AG09319 (cell line): ENCODE data around the gene TMEM156.

ENCODE experiments used
- DNase-seq: peaks from one replicate; pipeline ENCODE4 v3.0.0-alpha.2; 2010; ENCODE audit warnings: low read depth; ENCODE audit errors: extremely low read depth
- TF ChIP-seq, protein P1 (sequence below): IDR thresholded peaks from 2 replicates; pipeline ENCODE4 v1.5.1; 2011; ENCODE audit warnings: low read depth, mild to moderate bottlenecking, inconsistent platforms, low read length, moderate library complexity

Gene TMEM156

DNA sequence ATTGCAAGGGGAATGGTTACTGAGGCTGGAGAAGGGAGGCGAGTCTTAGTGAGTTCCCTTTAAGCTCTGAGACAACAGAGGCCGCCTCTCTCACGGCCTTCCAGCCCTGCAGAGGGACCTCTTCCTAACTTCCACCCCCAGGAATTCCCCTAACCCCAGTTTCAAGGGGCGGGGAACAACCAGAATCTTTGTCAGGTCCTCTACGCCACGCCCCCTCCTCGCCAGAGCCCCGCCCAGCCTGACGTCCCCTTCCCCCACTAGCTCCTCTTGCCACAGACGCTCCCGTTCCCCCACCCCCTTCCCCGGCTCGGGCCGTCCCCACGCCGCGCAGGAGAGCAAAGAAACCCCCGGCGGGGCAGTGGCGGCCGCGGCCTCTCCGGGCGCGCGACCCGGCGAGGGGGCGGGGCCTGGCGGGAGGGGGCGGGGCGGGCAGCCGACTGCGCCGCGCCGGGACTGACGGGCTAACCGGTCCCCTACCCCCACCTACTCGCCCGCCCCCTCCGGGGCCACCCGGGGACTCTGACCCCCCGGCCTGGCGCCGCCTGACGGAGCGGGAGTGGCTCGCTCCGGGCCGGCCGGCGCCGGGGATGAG, 12.3 kb upstream of the TMEM156 start:
- peak; percentile 79 for DNase-seq

DNA sequence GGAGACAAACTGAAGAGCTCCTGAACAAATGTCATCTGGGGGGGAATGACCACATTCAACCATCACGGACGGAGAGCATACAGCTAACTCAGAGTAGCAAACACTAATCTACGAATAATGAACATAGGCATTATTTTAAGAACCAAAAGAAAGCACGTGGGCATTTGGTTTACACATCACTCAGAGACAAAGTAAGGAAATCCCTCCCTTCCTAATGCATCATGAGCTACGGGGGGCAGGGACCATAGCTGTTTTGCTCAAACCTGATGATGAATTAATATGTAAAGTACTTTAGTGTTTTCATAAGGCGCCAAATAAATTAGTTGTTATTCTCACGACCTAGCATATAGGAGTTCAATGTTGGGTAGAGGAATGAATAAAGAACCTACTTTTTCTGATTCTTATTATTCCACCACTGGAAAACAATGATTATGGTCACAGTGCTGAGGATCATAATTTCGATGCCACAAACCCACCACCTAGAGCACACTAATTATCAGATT, 11.7 kb upstream of the TMEM156 start:
- TF ChIP-seq, protein P1, sequence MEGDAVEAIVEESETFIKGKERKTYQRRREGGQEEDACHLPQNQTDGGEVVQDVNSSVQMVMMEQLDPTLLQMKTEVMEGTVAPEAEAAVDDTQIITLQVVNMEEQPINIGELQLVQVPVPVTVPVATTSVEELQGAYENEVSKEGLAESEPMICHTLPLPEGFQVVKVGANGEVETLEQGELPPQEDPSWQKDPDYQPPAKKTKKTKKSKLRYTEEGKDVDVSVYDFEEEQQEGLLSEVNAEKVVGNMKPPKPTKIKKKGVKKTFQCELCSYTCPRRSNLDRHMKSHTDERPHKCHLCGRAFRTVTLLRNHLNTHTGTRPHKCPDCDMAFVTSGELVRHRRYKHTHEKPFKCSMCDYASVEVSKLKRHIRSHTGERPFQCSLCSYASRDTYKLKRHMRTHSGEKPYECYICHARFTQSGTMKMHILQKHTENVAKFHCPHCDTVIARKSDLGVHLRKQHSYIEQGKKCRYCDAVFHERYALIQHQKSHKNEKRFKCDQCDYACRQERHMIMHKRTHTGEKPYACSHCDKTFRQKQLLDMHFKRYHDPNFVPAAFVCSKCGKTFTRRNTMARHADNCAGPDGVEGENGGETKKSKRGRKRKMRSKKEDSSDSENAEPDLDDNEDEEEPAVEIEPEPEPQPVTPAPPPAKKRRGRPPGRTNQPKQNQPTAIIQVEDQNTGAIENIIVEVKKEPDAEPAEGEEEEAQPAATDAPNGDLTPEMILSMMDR, result no peak
- no peak for DNase-seq

More for the DNA sequence above, 12.3 kb upstream of the TMEM156 start:
- TF ChIP-seq, protein P1, result peak; percentile 12

DNA sequence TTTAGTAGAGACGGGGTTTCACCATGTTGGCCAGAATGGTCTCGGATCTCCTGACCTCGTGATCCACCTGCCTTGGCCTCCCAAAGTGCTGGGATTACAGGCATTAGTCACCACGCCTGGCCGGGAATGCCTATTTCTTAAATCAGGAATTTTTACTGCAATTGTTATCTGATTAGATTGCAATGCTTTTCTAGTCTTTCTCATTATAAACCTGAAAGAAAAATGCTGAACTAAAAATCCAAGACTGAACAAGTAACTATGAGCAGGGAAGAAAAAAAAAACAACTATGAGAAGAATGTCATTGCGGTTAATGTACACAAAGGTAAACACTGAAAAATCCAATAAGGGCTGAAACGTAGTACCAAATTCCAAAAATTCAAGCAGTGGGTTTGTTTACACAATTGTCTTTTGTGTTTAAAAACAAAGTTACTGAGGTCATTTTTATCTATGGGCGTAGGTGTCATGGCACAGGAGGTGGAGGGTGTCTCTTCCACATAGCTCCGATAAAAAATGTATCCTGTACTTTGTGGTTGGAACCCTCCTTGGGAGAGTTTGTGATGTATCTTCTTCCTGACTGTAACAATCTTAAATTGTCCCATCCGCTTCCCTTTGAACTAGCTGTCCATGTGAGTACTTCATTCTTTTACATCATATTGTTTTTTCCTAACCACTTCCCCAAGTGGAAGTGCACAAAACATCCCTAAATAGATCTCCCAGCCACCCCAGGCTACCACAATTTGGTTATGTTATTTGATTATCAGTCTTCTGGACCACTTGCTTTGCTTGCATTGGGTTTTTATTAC, 11.1 kb upstream of the TMEM156 start:
- no peak for DNase-seq
- TF ChIP-seq, protein P1, result no peak

DNA sequence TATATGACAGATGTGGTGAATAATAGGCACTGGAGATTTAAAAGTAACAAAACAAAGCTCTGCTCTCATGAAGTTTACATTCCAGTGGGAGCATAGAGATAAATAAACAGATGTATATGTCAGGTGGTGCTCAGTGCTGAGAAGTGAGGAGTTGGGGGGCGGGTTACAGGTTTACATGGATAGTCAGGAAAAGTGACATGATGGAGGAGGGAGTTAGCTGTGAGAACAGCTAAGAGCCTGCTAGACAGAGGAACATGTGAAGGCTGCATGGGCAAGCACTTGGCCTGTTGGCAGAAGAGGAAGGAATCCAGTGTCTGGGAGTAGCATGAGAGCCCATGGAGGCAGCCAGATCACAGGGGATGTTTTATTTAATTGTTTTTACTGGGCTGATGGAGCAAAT, 10.2 kb upstream of the TMEM156 start:
- TF ChIP-seq, protein P1, result no peak
- no peak for DNase-seq

DNA sequence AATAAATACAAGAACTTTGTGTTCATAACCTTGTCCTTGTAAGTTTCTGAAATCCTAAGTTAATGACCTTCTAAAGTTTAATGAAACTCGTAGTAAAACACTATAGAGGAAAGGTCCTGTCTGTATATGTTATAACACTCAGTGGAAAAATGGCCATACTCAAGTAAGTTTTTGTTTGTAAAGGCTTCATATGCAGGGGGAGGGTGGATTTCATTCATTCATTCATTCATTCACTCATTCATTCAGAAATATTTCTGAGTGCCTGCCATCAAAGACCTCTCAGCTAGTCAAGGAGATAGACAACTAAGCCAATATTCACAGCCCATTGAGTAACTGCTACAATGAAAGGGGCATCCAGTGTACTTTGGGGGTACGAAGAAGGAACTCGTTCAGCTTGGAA, 6.9 kb upstream of the TMEM156 start:
- TF ChIP-seq, protein P1, result no peak
- DNase-seq, result no peak

DNA sequence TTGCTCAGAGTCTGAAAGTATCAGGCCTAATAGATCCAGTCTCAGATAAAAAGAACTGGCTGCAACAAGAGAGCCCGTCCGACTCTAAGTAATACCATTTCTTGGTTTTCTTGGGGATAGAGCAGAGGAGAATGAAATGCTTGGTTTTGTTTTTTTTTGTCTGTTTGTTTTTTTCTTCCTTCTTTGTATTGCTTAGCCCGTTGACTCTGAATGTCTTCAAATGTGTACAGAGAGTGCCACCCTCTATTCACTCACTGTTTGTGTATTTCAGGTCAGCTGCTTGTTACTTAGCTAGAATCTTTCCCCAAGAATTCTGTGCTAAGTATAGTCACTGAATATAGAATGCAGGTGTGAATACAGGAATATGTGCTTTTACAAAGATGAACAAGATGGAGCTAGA, 5.7 kb upstream of the TMEM156 start:
- no peak for DNase-seq
- TF ChIP-seq, protein P1, result no peak

DNA sequence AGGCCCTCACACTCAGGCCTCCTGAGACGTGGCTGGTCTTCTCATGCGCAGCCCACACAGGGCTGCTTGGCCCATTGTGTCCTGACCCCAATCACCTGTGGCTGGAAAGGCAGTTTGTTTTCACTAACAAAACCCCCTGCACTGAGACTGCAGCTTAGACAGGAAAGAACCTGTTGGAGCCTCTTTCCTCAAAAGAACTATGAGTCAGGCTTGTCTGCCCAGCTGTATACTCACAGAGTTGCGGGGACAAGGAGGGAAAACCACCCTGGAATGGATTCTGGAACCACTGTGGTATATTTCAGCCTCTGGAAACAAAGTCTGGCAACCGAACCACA, 5.2 kb upstream of the TMEM156 start:
- no peak for DNase-seq
- TF ChIP-seq, protein P1, result no peak
